HepG2 (cell line): Measurements from ENCODE around the gene REEP6. TPM values are rescaled to one million over a fixed set of nuclear protein-coding genes. Genes with fewer than 3 reads are reported as not detected.
A peak's percentile ranks its signal among the peaks of the same experiment; 100 is the strongest.

Experiments used
- EP300 ChIP-seq, 3 experiments: sonication (generic) in 1 of 3; formaldehyde crosslinking in 1 of 3; IDR thresholded peaks; 2 replicates each; pipeline versions ENCODE4 v1.5.1 to v1.6.1; 2011 to 2020; ENCODE audit warnings: low read depth in 2 of 3, low read length in 2 of 3, borderline replicate concordance in 1 of 3, improper control_type of control experiment in 1 of 3, mild to moderate bottlenecking in 1 of 3, missing genetic modification reagents in 1 of 3, moderate library complexity in 1 of 3
- ETV6 ChIP-seq: sonication (generic); formaldehyde crosslinking; conservative IDR thresholded peaks from 2 replicates; pipeline ENCODE4 v1.4.0; 2020; ENCODE audit warnings: missing genetic modification reagents
- GABPB1 ChIP-seq: IDR thresholded peaks from 2 replicates; pipeline ENCODE4 v1.6.1; 2016; ENCODE audit warnings: mild to moderate bottlenecking, missing genetic modification reagents, moderate library complexity, missing compliant biosample characterization
- HDAC2 ChIP-seq: sonication (generic); formaldehyde crosslinking; IDR thresholded peaks from 2 replicates; pipeline ENCODE4 v1.4.0; 2020; ENCODE audit warnings: missing genetic modification reagents
- IRF2 ChIP-seq: IDR thresholded peaks from 2 replicates; pipeline ENCODE4 v1.6.1; 2018; ENCODE audit warnings: missing genetic modification reagents, missing compliant biosample characterization
- KDM6A ChIP-seq: IDR thresholded peaks from 2 replicates; pipeline ENCODE4 v1.6.1; 2016; ENCODE audit warnings: low read depth
- NFE2 ChIP-seq: sonication (generic); formaldehyde crosslinking; IDR thresholded peaks from 2 replicates; pipeline ENCODE4 v1.4.0; 2020; ENCODE audit warnings: missing genetic modification reagents
- NFE2L2 ChIP-seq: fragments of 150-350 bp; IDR thresholded peaks from 2 replicates; pipeline ENCODE4 v1.6.1; 2014; ENCODE audit warnings: low read length
- SIN3A ChIP-seq: IDR thresholded peaks from 2 replicates; pipeline ENCODE4 v1.6.1; 2011; ENCODE audit warnings: low read depth, mild to moderate bottlenecking, control low read depth, low read length, borderline replicate concordance
- SOX6 ChIP-seq, 2 experiments: fragments of 450-650 bp in 1 of 2; sonication (generic) in 1 of 2; formaldehyde crosslinking in 1 of 2; IDR thresholded peaks; 2 replicates each; pipeline versions ENCODE4 v1.4.0 to v1.6.1; 2017 to 2020; ENCODE audit warnings: antibody characterized with exemption in 1 of 2, mild to moderate bottlenecking in 1 of 2, missing genetic modification reagents in 1 of 2
- SP4 ChIP-seq: sonication (generic); formaldehyde crosslinking; IDR thresholded peaks from 2 replicates; pipeline ENCODE4 v1.8.1; 2023; ENCODE audit warnings: mild to moderate bottlenecking, missing genetic modification reagents
- TSC22D2 ChIP-seq: sonication (generic); formaldehyde crosslinking; IDR thresholded peaks from 2 replicates; pipeline ENCODE4 v1.5.1; 2020; ENCODE audit warnings: missing genetic modification reagents, mild to moderate bottlenecking, borderline replicate concordance
- ZBTB42 ChIP-seq: sonication (generic); formaldehyde crosslinking; IDR thresholded peaks from 2 replicates; pipeline ENCODE4 v1.5.0; 2020; ENCODE audit warnings: mild to moderate bottlenecking, missing genetic modification reagents
- ZNF121 ChIP-seq: sonication (generic); formaldehyde crosslinking; IDR thresholded peaks from 2 replicates; pipeline ENCODE4 v1.5.0; 2020; ENCODE audit warnings: mild to moderate bottlenecking, missing genetic modification reagents
- ZNF350 ChIP-seq: sonication (generic); formaldehyde crosslinking; IDR thresholded peaks from 2 replicates; pipeline ENCODE4 v1.4.0; 2020; ENCODE audit warnings: mild to moderate bottlenecking, low read depth, missing genetic modification reagents, borderline replicate concordance
- ZNF496 ChIP-seq: sonication (generic); formaldehyde crosslinking; IDR thresholded peaks from 2 replicates; pipeline ENCODE4 v1.8.1; 2023; ENCODE audit warnings: mild to moderate bottlenecking, moderate library complexity, missing genetic modification reagents; ENCODE audit not compliant: insufficient replicate concordance
- ZNF547 ChIP-seq: sonication (generic); formaldehyde crosslinking; IDR thresholded peaks from 2 replicates; pipeline ENCODE4 v1.5.1; 2020; ENCODE audit warnings: mild to moderate bottlenecking, missing genetic modification reagents
- ZNF572 ChIP-seq: sonication (generic); formaldehyde crosslinking; IDR thresholded peaks from 2 replicates; pipeline ENCODE4 v1.5.1; 2020; ENCODE audit warnings: mild to moderate bottlenecking, missing genetic modification reagents
- ZNF737 ChIP-seq: sonication (generic); formaldehyde crosslinking; IDR thresholded peaks from 2 replicates; pipeline ENCODE4 v1.5.0; 2020; ENCODE audit warnings: missing genetic modification reagents, mild to moderate bottlenecking, borderline replicate concordance
- ZNF776 ChIP-seq: sonication (generic); formaldehyde crosslinking; IDR thresholded peaks from 2 replicates; pipeline ENCODE4 v1.4.0; 2020; ENCODE audit warnings: mild to moderate bottlenecking, missing genetic modification reagents
- polyA plus RNA-seq, 8 experiments: library from polyadenylated mRNA; depleted of rRNA in 3 of 8; stranded (reverse) in 7 of 8; unstranded in 1 of 8; fragments of >200 nt; fragmentation: Illumina TruSeq in 4 of 8; extraction: Trizol in 4 of 8; gene quantifications; 2 replicates each; pipeline versions ENCODE4 v1.2.1 to v1.2.3, GENCODE V29; 2011 to 2016; ENCODE audit warnings: low read depth in 4 of 8, missing spikeins in 1 of 8, mixed read lengths in 1 of 8; ENCODE audit not compliant: insufficient read depth in 1 of 8
- total RNA-seq, 5 experiments: library from RNA; depleted of rRNA; stranded (reverse); fragments of >200 nt; fragmentation: Illumina TruSeq; extraction: Trizol; gene quantifications; 2 replicates each; pipeline ENCODE4 v1.2.3, GENCODE V29; 2016; ENCODE audit warnings: low read depth in 1 of 5
- TF ChIP-seq, protein P1 (sequence below): IDR thresholded peaks from 2 replicates; pipeline ENCODE4 v1.6.1; 2016; ENCODE audit warnings: low read depth, control low read depth
- TF ChIP-seq, protein P2 (sequence below): sonication (generic); formaldehyde crosslinking; IDR thresholded peaks from 2 replicates; pipeline ENCODE4 v1.4.0; 2020; ENCODE audit warnings: mild to moderate bottlenecking, low read depth, missing genetic modification reagents
- TF ChIP-seq, protein P3 (sequence below): sonication (generic); formaldehyde crosslinking; conservative IDR thresholded peaks from 2 replicates; pipeline ENCODE4 v1.8.0; 2022; ENCODE audit warnings: low read depth, missing genetic modification reagents
- TF ChIP-seq, protein P4 (sequence below): IDR thresholded peaks from 2 replicates; pipeline ENCODE4 v1.6.1; 2016

Gene REEP6
- total and polyA plus RNA-seq, 2 of the 13 experiments (the other 11 are each of a cell fraction or from before 2014, with no cell fraction given) = 10.0 to 28.8 TPM

DNA sequence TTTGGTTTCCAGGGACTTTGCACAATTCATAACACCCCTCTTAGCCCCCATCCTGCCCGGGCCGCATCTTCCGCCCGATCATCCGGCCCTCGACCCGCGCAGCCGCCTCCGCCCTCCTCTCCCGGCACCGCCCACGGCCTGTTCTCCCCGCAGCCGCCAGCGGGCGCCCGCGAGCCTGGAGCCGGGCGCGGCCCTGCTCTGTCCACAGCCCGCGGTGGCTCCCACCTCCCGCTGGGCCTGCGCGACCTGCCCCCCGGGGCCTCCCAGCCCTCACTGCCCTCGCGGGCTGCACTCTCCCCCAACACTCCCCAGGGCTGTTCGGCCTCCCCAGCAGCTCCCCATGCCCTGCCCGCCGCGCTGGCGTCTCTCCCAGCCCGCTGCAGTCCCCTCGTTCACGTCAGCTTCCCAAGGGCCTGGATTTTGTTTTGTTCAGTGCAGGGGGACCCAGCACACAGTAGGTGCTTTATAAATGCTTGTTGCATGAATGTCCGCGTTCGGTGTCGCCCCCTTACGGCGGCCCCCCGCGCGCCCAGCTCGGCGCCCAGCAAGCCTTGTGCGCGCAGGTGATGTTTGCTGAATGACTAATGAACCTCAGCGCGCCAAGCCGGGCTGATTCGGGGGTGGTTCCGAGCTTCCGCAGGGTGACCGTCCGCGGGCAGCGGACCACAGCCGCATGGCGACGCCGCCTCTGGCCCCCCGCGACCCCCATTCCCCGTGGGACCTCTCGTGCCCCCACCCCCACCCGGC lies 45.6 kb upstream of the REEP6 start (continued):
- no peak for TF ChIP-seq ZNF496 (CRISPR knock-in tag)
- TF ChIP-seq, protein P1, sequence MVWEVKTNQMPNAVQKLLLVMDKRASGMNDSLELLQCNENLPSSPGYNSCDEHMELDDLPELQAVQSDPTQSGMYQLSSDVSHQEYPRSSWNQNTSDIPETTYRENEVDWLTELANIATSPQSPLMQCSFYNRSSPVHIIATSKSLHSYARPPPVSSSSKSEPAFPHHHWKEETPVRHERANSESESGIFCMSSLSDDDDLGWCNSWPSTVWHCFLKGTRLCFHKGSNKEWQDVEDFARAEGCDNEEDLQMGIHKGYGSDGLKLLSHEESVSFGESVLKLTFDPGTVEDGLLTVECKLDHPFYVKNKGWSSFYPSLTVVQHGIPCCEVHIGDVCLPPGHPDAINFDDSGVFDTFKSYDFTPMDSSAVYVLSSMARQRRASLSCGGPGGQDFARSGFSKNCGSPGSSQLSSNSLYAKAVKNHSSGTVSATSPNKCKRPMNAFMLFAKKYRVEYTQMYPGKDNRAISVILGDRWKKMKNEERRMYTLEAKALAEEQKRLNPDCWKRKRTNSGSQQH (CRISPR knock-in tag) = peak; percentile 72; the same call in 1 of the 2 replicates
- TF ChIP-seq, protein P2, sequence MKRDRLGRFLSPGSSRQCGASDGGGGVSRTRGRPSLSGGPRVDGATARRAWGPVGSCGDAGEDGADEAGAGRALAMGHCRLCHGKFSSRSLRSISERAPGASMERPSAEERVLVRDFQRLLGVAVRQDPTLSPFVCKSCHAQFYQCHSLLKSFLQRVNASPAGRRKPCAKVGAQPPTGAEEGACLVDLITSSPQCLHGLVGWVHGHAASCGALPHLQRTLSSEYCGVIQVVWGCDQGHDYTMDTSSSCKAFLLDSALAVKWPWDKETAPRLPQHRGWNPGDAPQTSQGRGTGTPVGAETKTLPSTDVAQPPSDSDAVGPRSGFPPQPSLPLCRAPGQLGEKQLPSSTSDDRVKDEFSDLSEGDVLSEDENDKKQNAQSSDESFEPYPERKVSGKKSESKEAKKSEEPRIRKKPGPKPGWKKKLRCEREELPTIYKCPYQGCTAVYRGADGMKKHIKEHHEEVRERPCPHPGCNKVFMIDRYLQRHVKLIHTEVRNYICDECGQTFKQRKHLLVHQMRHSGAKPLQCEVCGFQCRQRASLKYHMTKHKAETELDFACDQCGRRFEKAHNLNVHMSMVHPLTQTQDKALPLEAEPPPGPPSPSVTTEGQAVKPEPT = peak; percentile 35; the same call in 1 of the 2 replicates
- TF ChIP-seq, protein P3, sequence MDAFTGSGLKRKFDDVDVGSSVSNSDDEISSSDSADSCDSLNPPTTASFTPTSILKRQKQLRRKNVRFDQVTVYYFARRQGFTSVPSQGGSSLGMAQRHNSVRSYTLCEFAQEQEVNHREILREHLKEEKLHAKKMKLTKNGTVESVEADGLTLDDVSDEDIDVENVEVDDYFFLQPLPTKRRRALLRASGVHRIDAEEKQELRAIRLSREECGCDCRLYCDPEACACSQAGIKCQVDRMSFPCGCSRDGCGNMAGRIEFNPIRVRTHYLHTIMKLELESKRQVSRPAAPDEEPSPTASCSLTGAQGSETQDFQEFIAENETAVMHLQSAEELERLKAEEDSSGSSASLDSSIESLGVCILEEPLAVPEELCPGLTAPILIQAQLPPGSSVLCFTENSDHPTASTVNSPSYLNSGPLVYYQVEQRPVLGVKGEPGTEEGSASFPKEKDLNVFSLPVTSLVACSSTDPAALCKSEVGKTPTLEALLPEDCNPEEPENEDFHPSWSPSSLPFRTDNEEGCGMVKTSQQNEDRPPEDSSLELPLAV (CRISPR knock-in tag) = no peak
- peak; percentile 67; the same call in 1 of the 2 replicates for TF ChIP-seq GABPB1 (CRISPR knock-in tag)
- TF ChIP-seq ZNF572 = 0 out of 2 replicates have a peak, but pooled peaks have one; percentile 27
- no peak for TF ChIP-seq SP4
- TF ChIP-seq, protein P4, sequence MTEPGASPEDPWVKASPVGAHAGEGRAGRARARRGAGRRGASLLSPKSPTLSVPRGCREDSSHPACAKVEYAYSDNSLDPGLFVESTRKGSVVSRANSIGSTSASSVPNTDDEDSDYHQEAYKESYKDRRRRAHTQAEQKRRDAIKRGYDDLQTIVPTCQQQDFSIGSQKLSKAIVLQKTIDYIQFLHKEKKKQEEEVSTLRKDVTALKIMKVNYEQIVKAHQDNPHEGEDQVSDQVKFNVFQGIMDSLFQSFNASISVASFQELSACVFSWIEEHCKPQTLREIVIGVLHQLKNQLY (CRISPR knock-in tag) = no peak
- TF ChIP-seq NFE2 (CRISPR knock-in tag) = no peak
- no peak; the same call in 1 of the 2 replicates for TF ChIP-seq ZNF547
- no peak; the same call in 1 of the 2 replicates for TF ChIP-seq KDM6A (CRISPR knock-in tag)
- TF ChIP-seq TSC22D2 = no peak
- TF ChIP-seq ZBTB42 = no peak
- no peak; the same call in 1 of the 2 replicates for TF ChIP-seq HDAC2 (CRISPR knock-in tag)
- no peak for TF ChIP-seq EP300 (IDR thresholded peaks at IDR 0.05; ENCODE audit: low read depth in 2 of 2, low read length in 2 of 2)
- TF ChIP-seq EP300 (CRISPR knock-in tag; IDR thresholded peaks at IDR 0.05; ENCODE audit: borderline replicate concordance) = no peak; the same call in 1 of the 2 replicates
- TF ChIP-seq ZNF121 (CRISPR knock-in tag) = no peak
- no peak for TF ChIP-seq NFE2L2
- 0 out of 2 replicates have a peak, but pooled peaks have one; percentile 23 for TF ChIP-seq ZNF350
- no peak; the same call in 1 of the 2 replicates for TF ChIP-seq ETV6 (CRISPR knock-in tag)
- TF ChIP-seq ZNF737 (CRISPR knock-in tag) = no peak
- TF ChIP-seq SOX6 (IDR thresholded peaks at IDR 0.05) = no peak
- no peak for TF ChIP-seq SOX6 (CRISPR knock-in tag; IDR thresholded peaks at IDR 0.05)
- peak; percentile 36; the same call in 1 of the 2 replicates for TF ChIP-seq IRF2 (CRISPR knock-in tag)
- no peak for TF ChIP-seq ZNF776 (CRISPR knock-in tag)
- TF ChIP-seq SIN3A = peak; percentile 7; the same call in 1 of the 2 replicates
